H1 (cell line): ENCODE data around the gene AP1S3. TPM values are rescaled to one million over a fixed set of nuclear protein-coding genes. Genes with fewer than 3 reads are reported as not detected.

ENCODE experiments used
- CTCF ChIA-PET: fragments of 300-600 bp; sonication (Branson Sonifier 250); formaldehyde crosslinking; loops from one replicate; lab custom pipeline; 2021; ENCODE audit not compliant: partially characterized antibody; lab: Charles Lee
- POLR2A ChIA-PET: fragments of 300-600 bp; sonication (Branson Sonifier 250); formaldehyde crosslinking; loops from one replicate; lab custom pipeline; 2021; ENCODE audit warnings: inconsistent platforms; ENCODE audit not compliant: partially characterized antibody; lab: Charles Lee
- DNase-seq, 2 experiments: peaks; one replicate each; pipeline versions ENCODE4 v3.0.0 to v3.0.0-alpha.2; 2010 to 2022; ENCODE audit warnings: low spot score in 2 of 2, low read depth in 1 of 2, mixed read lengths in 1 of 2
- FAIRE-seq: peaks from 2 replicates; lab custom pipeline; 2011; peaks lifted over from hg19 to GRCh38; lab: Jason Lieb, UNC
- H2AFZ ChIP-seq: 2 replicates; pipeline ENCODE4 v1.8.1; 2012; ENCODE audit warnings: low read length, inconsistent platforms
- H2AK5ac ChIP-seq: 2 replicates; pipeline ENCODE4 v1.6.1; 2013; ENCODE audit warnings: low read depth, low read length
- H2BK120ac ChIP-seq: replicated peaks from 2 replicates; pipeline ENCODE3; 2013; ENCODE audit warnings: low read depth, low read length, inconsistent platforms
- H2BK12ac ChIP-seq: 2 replicates; pipeline ENCODE4 v1.6.1; 2013; ENCODE audit warnings: low read depth, low read length
- H2BK15ac ChIP-seq: 2 replicates; pipeline ENCODE4 v1.6.1; 2013; ENCODE audit warnings: low read length
- H2BK20ac ChIP-seq: 2 replicates; pipeline ENCODE4 v1.6.1; 2013; ENCODE audit warnings: low read length
- H2BK5ac ChIP-seq: 2 replicates; pipeline ENCODE4 v1.6.1; 2013; ENCODE audit warnings: low read depth, low read length
- H3K14ac ChIP-seq: 2 replicates; pipeline ENCODE4 v1.6.1; 2013; ENCODE audit warnings: inconsistent platforms; ENCODE audit not compliant: insufficient read length
- H3K18ac ChIP-seq: 2 replicates; pipeline ENCODE4 v1.6.1; 2013; ENCODE audit warnings: low read length; ENCODE audit errors: extremely low read depth
- H3K23ac ChIP-seq: 2 replicates; pipeline ENCODE4 v1.6.1; 2013; ENCODE audit warnings: inconsistent platforms; ENCODE audit not compliant: insufficient read length
- H3K23me2 ChIP-seq: 2 replicates; pipeline ENCODE4 v1.6.1; 2013; ENCODE audit warnings: low read depth, low read length
- H3K27ac ChIP-seq: 2 replicates; pipeline ENCODE4 v1.6.1; 2011; ENCODE audit warnings: low read depth, low read length, inconsistent platforms
- H3K27me3 ChIP-seq, 4 experiments: replicated peaks in 1 of 4; 1 replicate in 1 of 4; 2 replicates in 3 of 4; pipeline versions ENCODE4 v1.6.1 to v1.8.1; 2011 to 2013; ENCODE audit warnings: low read length in 3 of 4, mild to moderate bottlenecking in 3 of 4, inconsistent platforms in 2 of 4, mixed read lengths in 2 of 4, moderate library complexity in 1 of 4; ENCODE audit not compliant: control insufficient read depth in 3 of 4, insufficient read depth in 3 of 4; ENCODE audit errors: extremely low read depth in 1 of 4
- H3K36me3 ChIP-seq, 4 experiments: 2 replicates each; pipeline versions ENCODE4 v1.6.1 to v1.8.1; 2011 to 2013; ENCODE audit warnings: mild to moderate bottlenecking in 4 of 4, low read length in 3 of 4, moderate library complexity in 2 of 4, control low read depth in 1 of 4, inconsistent platforms in 1 of 4; ENCODE audit not compliant: insufficient read depth in 4 of 4, control insufficient read depth in 2 of 4
- H3K4ac ChIP-seq: replicated peaks from 2 replicates; pipeline ENCODE3; 2013; ENCODE audit warnings: low read length, low read depth, mixed read lengths, inconsistent platforms; ENCODE audit not compliant: insufficient read length
- H3K4me1 ChIP-seq, 4 experiments: replicated peaks in 1 of 4; 1 replicate in 1 of 4; 2 replicates in 3 of 4; pipeline versions ENCODE4 v1.6.1 to v1.8.1; 2011 to 2013; ENCODE audit warnings: low read length in 3 of 4, inconsistent platforms in 2 of 4, mixed read lengths in 1 of 4; ENCODE audit not compliant: insufficient read depth in 4 of 4, control insufficient read depth in 3 of 4
- H3K4me2 ChIP-seq, 2 experiments: 2 replicates each; pipeline versions ENCODE4 v1.6.1 to v1.8.1; 2011 to 2013; ENCODE audit warnings: low read depth in 2 of 2, low read length in 2 of 2, control low read depth in 1 of 2, inconsistent platforms in 1 of 2, mild to moderate bottlenecking in 1 of 2; ENCODE audit not compliant: insufficient read depth in 1 of 2
- H3K4me3 ChIP-seq, 4 experiments: fragments of 200-600, 300-600 bp in 1 of 4; sonication (generic), shearing (Covaris generic), sonication (Bioruptor Twin) in 1 of 4; 2 replicates each; pipeline versions ENCODE4 v1.5.1 to v1.8.1; 2011 to 2016; ENCODE audit warnings: low read length in 4 of 4, low read depth in 3 of 4, control low read depth in 2 of 4, inconsistent platforms in 2 of 4, mild to moderate bottlenecking in 2 of 4, mixed read lengths in 1 of 4, moderate library complexity in 1 of 4; ENCODE audit not compliant: insufficient read depth in 2 of 4; ENCODE audit errors: extremely low read depth in 1 of 4
- H3K56ac ChIP-seq: replicated peaks from 2 replicates; pipeline ENCODE3; 2013; ENCODE audit warnings: low read depth, mild to moderate bottlenecking, mixed read lengths, low read length, inconsistent platforms; ENCODE audit not compliant: insufficient read length
- H3K79me1 ChIP-seq: 2 replicates; pipeline ENCODE4 v1.6.1; 2013; ENCODE audit warnings: low read depth, low read length, control low read depth
- H3K79me2 ChIP-seq, 2 experiments: 2 replicates each; pipeline versions ENCODE4 v1.6.1 to v1.8.1; 2012 to 2013; ENCODE audit warnings: low read length in 2 of 2, mild to moderate bottlenecking in 2 of 2, inconsistent platforms in 1 of 2; ENCODE audit not compliant: insufficient read depth in 2 of 2, control insufficient read depth in 1 of 2
- H3K9ac ChIP-seq, 4 experiments: replicated peaks in 1 of 4; 1 replicate in 1 of 4; 2 replicates in 3 of 4; pipeline versions ENCODE4 v1.6.1 to v1.8.1; 2011 to 2013; ENCODE audit warnings: low read depth in 3 of 4, low read length in 3 of 4, control low read depth in 2 of 4, mild to moderate bottlenecking in 2 of 4, moderate library complexity in 2 of 4, inconsistent platforms in 1 of 4; ENCODE audit errors: extremely low read depth in 1 of 4
- H3K9me3 ChIP-seq, 2 experiments: 2 replicates each; pipeline versions ENCODE4 v1.6.1 to v1.8.1; 2012 to 2013; ENCODE audit warnings: mild to moderate bottlenecking in 2 of 2, moderate library complexity in 2 of 2, control low read depth in 1 of 2, inconsistent platforms in 1 of 2, low read depth in 1 of 2, low read length in 1 of 2, mixed read lengths in 1 of 2; ENCODE audit not compliant: insufficient read depth in 2 of 2
- H4K20me1 ChIP-seq, 2 experiments: replicated peaks in 1 of 2; 2 replicates each; pipeline versions ENCODE3 to v1.8.1; 2011 to 2013; ENCODE audit warnings: inconsistent platforms in 2 of 2, low read length in 2 of 2, mild to moderate bottlenecking in 1 of 2; ENCODE audit not compliant: insufficient read depth in 2 of 2, control insufficient read depth in 1 of 2
- H4K5ac ChIP-seq: 2 replicates; pipeline ENCODE4 v1.6.1; 2013; ENCODE audit warnings: low read length, low read depth, mixed read lengths, inconsistent platforms; ENCODE audit not compliant: insufficient read length
- H4K8ac ChIP-seq: 2 replicates; pipeline ENCODE4 v1.8.0; 2013; ENCODE audit warnings: mild to moderate bottlenecking, moderate library complexity, low read length, inconsistent platforms; ENCODE audit not compliant: insufficient read depth; ENCODE audit errors: extremely low read depth
- H4K91ac ChIP-seq: replicated peaks from 2 replicates; pipeline ENCODE3; 2013; ENCODE audit warnings: low read length, mixed read lengths, inconsistent platforms; ENCODE audit not compliant: insufficient read length
- BCL11A ChIP-seq, 2 experiments: IDR thresholded peaks; one replicate each; pipeline ENCODE4 v1.6.1; 2011; ENCODE audit warnings: low read depth in 2 of 2, low read length in 2 of 2, mild to moderate bottlenecking in 2 of 2
- CHD2 ChIP-seq: IDR thresholded peaks from 2 replicates; pipeline ENCODE4 v1.6.1; 2012; ENCODE audit warnings: low read length, improper control_type of control experiment
- KDM4A ChIP-seq: IDR thresholded peaks from one replicate; pipeline ENCODE4 v1.7.1; 2012; ENCODE audit warnings: low read depth, mild to moderate bottlenecking, moderate library complexity, low read length, inconsistent platforms; ENCODE audit not compliant: severe bottlenecking
- NANOG ChIP-seq: IDR thresholded peaks from 2 replicates; pipeline ENCODE4 v1.6.1; 2011; ENCODE audit warnings: low read length, low read depth, mild to moderate bottlenecking, inconsistent platforms; ENCODE audit not compliant: insufficient read depth, poor library complexity, severe bottlenecking
- NRF1 ChIP-seq: IDR thresholded peaks from 2 replicates; pipeline ENCODE4 v1.6.1; 2011; ENCODE audit warnings: mild to moderate bottlenecking, low read depth, low read length, improper control_type of control experiment
- PHF8 ChIP-seq: fragments of 200-600 bp; sonication (generic); conservative IDR thresholded peaks from 2 replicates; pipeline ENCODE4 v1.7.1; 2012; ENCODE audit warnings: low read depth, mild to moderate bottlenecking, inconsistent platforms, low read length, moderate library complexity
- SP4 ChIP-seq: IDR thresholded peaks from 2 replicates; pipeline ENCODE4 v1.6.1; 2012; ENCODE audit warnings: low read length, inconsistent platforms
- SRF ChIP-seq: IDR thresholded peaks from 2 replicates; pipeline ENCODE4 v1.6.1; 2011; ENCODE audit warnings: mild to moderate bottlenecking, low read depth, low read length, moderate library complexity
- TEAD4 ChIP-seq: IDR thresholded peaks from 2 replicates; pipeline ENCODE4 v1.6.1; 2012; ENCODE audit warnings: low read depth, low read length, inconsistent platforms, mixed read lengths
- WGBS, 2 experiments: shearing (Covaris generic) in 1 of 2; methylation state at CpG; one replicate each; pipeline versions ENCODE4 v1.1.6 to v1.1.7; 2013 to 2015; ENCODE audit warnings: low lambda C conversion rate in 2 of 2, mixed read lengths in 2 of 2, inconsistent platforms in 1 of 2, low coverage in 1 of 2, missing lambda C conversion rate in 1 of 2; ENCODE audit not compliant: insufficient replicate concordance in 2 of 2, insufficient coverage in 1 of 2, insufficient read length in 1 of 2; ENCODE audit errors: extremely low coverage in 1 of 2, missing lambda C conversion rate in 1 of 2; 5-methylcytosine and 5-hydroxymethylcytosine counted together
- polyA plus RNA-seq, 7 experiments: library from polyadenylated mRNA; depleted of rRNA in 3 of 7; stranded (reverse) in 5 of 7; unstranded in 2 of 7; fragments of >200 nt in 5 of 7; fragments of 200-250 nt in 2 of 7; gene quantifications; 1 replicate in 5 of 7; 2 replicates in 1 of 7; 4 replicates in 1 of 7; pipeline versions ENCODE4 v1.2.1 to v1.2.3, GENCODE V29; 2011 to 2013; ENCODE audit warnings: missing spikeins in 2 of 7, mixed read lengths in 2 of 7
- total RNA-seq: library from RNA; stranded (reverse); fragmentation: NEBNext Ultra II Directional; extraction: Animal tissue kit (Norgen Biotek cat#: 25700); gene quantifications from 2 replicates; pipeline ENCODE4 v1.2.1, GENCODE V29; 2021

Gene AP1S3
- total and polyA plus RNA-seq, 2 of the 8 experiments (the other 6 are each of a cell fraction or from before 2014, with no cell fraction given), result 3.9 to 20.2 TPM

DNA sequence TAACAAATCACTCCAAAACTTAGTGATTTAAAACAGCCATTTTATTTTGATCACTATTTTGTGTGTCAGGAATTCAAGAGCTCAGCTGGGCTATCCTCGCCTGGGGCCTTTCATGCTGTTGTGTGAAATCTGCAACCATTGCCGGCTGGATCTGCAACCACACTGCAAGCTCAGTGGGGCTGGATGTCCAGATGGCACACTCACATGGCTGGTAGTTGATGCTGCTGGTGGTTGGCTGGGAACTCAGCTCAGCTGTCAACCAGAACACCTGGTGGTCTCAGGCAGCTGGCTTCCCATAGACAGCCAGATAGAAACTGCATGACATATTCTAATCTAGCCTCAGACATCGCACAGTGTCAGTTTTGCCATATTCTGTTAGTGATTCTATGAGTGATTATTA lies 30.6 kb upstream of the AP1S3 start:
- H3K56ac ChIP-seq, result no peak overlapping the region

More for the DNA sequence above, 30.6 kb upstream of the AP1S3 start:
- DNase-seq (no peak), FAIRE-seq (no peak)
- no peaks in the 10 kb centered on the region for H3K9me3 ChIP-seq
- H3K23me2 ChIP-seq, result no peaks in the 10 kb centered on the region
- H2BK12ac ChIP-seq, result no peak overlapping the region
- no peak overlapping the region for H2BK20ac ChIP-seq
- no peak overlapping the region; the same call in 1 of the 2 replicates for H4K8ac ChIP-seq
- no peak overlapping the region for H2AFZ ChIP-seq
- no peaks in the 10 kb centered on the region for H3K79me2 ChIP-seq
- no peak overlapping the region for H3K14ac ChIP-seq
- H3K4me2 ChIP-seq, result no peak overlapping the region
- ChIA-PET POLR2A (no interaction called here), CTCF (interaction anchor here (0.6 to 1.8 kb wide), 4 partner anchors 8 to 1118 kb away, joined by 4 to 6 read pairs (median 5); partner anchors contain the start of gene AP1S3)
- H4K91ac ChIP-seq, result no peak overlapping the region
- no peak overlapping the region for H2BK120ac ChIP-seq
- H3K4me3 ChIP-seq, result no peak overlapping the region
- no peak overlapping the region for H2BK15ac ChIP-seq
- H3K36me3 ChIP-seq, result no peaks in the 10 kb centered on the region; a peak in 1 of 8 replicates
- no peaks in the 10 kb centered on the region for H3K27me3 ChIP-seq
- H4K5ac ChIP-seq, result no peak overlapping the region
- H3K27ac ChIP-seq, result no peak overlapping the region
- H3K4me1 ChIP-seq, result no peaks in the 10 kb centered on the region
- no peaks in the 10 kb centered on the region for H4K20me1 ChIP-seq
- 93% methylated on average over 3 of the region's 3 CpGs; no CpG with 5 or more reads in 1 of the 2 experiments for WGBS, 2 experiments
- H2AK5ac ChIP-seq, result no peak overlapping the region
- H3K18ac ChIP-seq, result no peak overlapping the region
- TF ChIP-seq CHD2, result no peak
- no peak for TF ChIP-seq KDM4A
- TF ChIP-seq BCL11A (IDR thresholded peaks at IDR 0.05; ENCODE audit: low read depth in 2 of 2, low read length in 2 of 2), result no peak
- no peak for TF ChIP-seq NRF1
- no peak for TF ChIP-seq PHF8
- no peak for TF ChIP-seq SP4
- TF ChIP-seq NANOG, result no peak
- no peak for TF ChIP-seq TEAD4
- no peak for TF ChIP-seq SRF
- H2BK5ac ChIP-seq, result no peak overlapping the region
- H3K23ac ChIP-seq, result no peak overlapping the region
- H3K4ac ChIP-seq, result no peak overlapping the region
- no peak overlapping the region for H3K9ac ChIP-seq
- no peaks in the 10 kb centered on the region for H3K79me1 ChIP-seq
